IMR-90 (cell line): ENCODE data around the gene TSC22D4. TPM values are rescaled to one million over a fixed set of nuclear protein-coding genes. Genes with fewer than 3 reads are reported as not detected.

ENCODE experiments used
- ATAC-seq: fragments of 200-7000 bp; cut with Tn5 transposase; 2 replicates; pipeline ENCODE4 v1.9.1; 2020; ENCODE audit warnings: low read depth, mild to moderate bottlenecking, moderate library complexity
- BruUV-seq: library from RNA; stranded (reverse); fragments of 400-500 nt; replicated peaks from 2 replicates; lab custom pipeline; 2021; lab: Mats Ljungman, UMichigan
- CTCF ChIA-PET: fragments of 300-600 bp; formaldehyde crosslinking; extraction: SDS; loops from one replicate; lab custom pipeline; 2021; ENCODE audit warnings: antibody characterized with exemption; lab: Yijun Ruan, JAX
- POLR2A ChIA-PET: fragments of 300-600 bp; sonication (Branson Sonifier 250); formaldehyde crosslinking; loops from one replicate; lab custom pipeline; 2022; ENCODE audit warnings: antibody characterized with exemption; ENCODE audit not compliant: unreplicated experiment; lab: Charles Lee
- DNase-seq: peaks from one replicate; pipeline ENCODE4 v3.0.0; 2013
- H2AFZ ChIP-seq: replicated peaks from 2 replicates; pipeline ENCODE3; 2013; ENCODE audit warnings: low read length, mild to moderate bottlenecking; ENCODE audit not compliant: poor library complexity
- H2AK5ac ChIP-seq: 2 replicates; pipeline ENCODE4 v1.6.1; 2013; ENCODE audit warnings: low read depth, low read length, inconsistent platforms
- H2AK9ac ChIP-seq: replicated peaks from 2 replicates; pipeline ENCODE3; 2013; ENCODE audit warnings: mild to moderate bottlenecking, low read depth, low read length, moderate library complexity; ENCODE audit not compliant: poor library complexity
- H2BK120ac ChIP-seq: 2 replicates; pipeline ENCODE4 v1.6.1; 2013; ENCODE audit warnings: low read depth, low read length, inconsistent platforms
- H2BK15ac ChIP-seq: 3 replicates; pipeline ENCODE4 v1.6.1; 2013; ENCODE audit warnings: low read depth, low read length, inconsistent platforms
- H2BK20ac ChIP-seq: 2 replicates; pipeline ENCODE4 v1.6.1; 2013; ENCODE audit warnings: low read depth, mild to moderate bottlenecking, inconsistent platforms, low read length, moderate library complexity
- H2BK5ac ChIP-seq: 2 replicates; pipeline ENCODE4 v1.6.1; 2013; ENCODE audit warnings: mild to moderate bottlenecking, low read depth, low read length, inconsistent platforms; ENCODE audit not compliant: poor library complexity, severe bottlenecking
- H3K14ac ChIP-seq: replicated peaks from 2 replicates; pipeline ENCODE4 v1.6.1; 2013; ENCODE audit warnings: low read depth, low read length, inconsistent platforms
- H3K18ac ChIP-seq: 2 replicates; pipeline ENCODE4 v1.6.1; 2013; ENCODE audit warnings: low read depth, low read length, control low read depth
- H3K23ac ChIP-seq: 2 replicates; pipeline ENCODE4 v1.6.1; 2013; ENCODE audit warnings: low read depth, low read length, inconsistent platforms
- H3K27ac ChIP-seq: 2 replicates; pipeline ENCODE4 v1.5.1; 2013; ENCODE audit warnings: mild to moderate bottlenecking, control low read depth, low read length; ENCODE audit not compliant: insufficient read depth
- H3K27me3 ChIP-seq: 2 replicates; pipeline ENCODE4 v1.6.1; 2013; ENCODE audit warnings: low read length; ENCODE audit not compliant: control insufficient read depth, insufficient read depth
- H3K36me3 ChIP-seq: 2 replicates; pipeline ENCODE4 v1.6.1; 2013; ENCODE audit warnings: low read length, mixed read lengths; ENCODE audit not compliant: control insufficient read depth, insufficient read depth
- H3K4ac ChIP-seq: 2 replicates; pipeline ENCODE4 v1.6.1; 2013; ENCODE audit warnings: low read depth, low read length, inconsistent platforms
- H3K4me1 ChIP-seq: 2 replicates; pipeline ENCODE4 v1.6.1; 2013; ENCODE audit warnings: low read length, mixed read lengths; ENCODE audit not compliant: control insufficient read depth, insufficient read depth
- H3K4me2 ChIP-seq: 2 replicates; pipeline ENCODE4 v1.6.1; 2013; ENCODE audit warnings: low read depth, mild to moderate bottlenecking, control low read depth, low read length, moderate library complexity
- H3K4me3 ChIP-seq: 2 replicates; pipeline ENCODE4 v1.5.1; 2013; ENCODE audit warnings: low read depth, mild to moderate bottlenecking, control low read depth, low read length, moderate library complexity; ENCODE audit not compliant: insufficient read depth
- H3K56ac ChIP-seq: 2 replicates; pipeline ENCODE4 v1.6.1; 2013; ENCODE audit warnings: low read length, inconsistent platforms; ENCODE audit not compliant: insufficient read depth; ENCODE audit errors: extremely low read depth
- H3K79me1 ChIP-seq, 2 experiments: 2 replicates each; pipeline ENCODE4 v1.6.1; 2013; ENCODE audit warnings: low read length in 2 of 2, inconsistent platforms in 1 of 2, low read depth in 1 of 2
- H3K9ac ChIP-seq: 2 replicates; pipeline ENCODE4 v1.6.1; 2013; ENCODE audit warnings: low read depth, low read length, control low read depth
- H3K9me1 ChIP-seq: 2 replicates; pipeline ENCODE4 v1.6.1; 2013; ENCODE audit warnings: low read length, inconsistent platforms; ENCODE audit not compliant: insufficient read depth
- H3K9me3 ChIP-seq: 2 replicates; pipeline ENCODE4 v1.6.1; 2013; ENCODE audit warnings: low read length; ENCODE audit not compliant: control insufficient read depth, insufficient read depth
- H4K20me1 ChIP-seq: 2 replicates; pipeline ENCODE4 v1.6.1; 2013; ENCODE audit warnings: low read length, inconsistent platforms; ENCODE audit not compliant: insufficient read depth
- H4K5ac ChIP-seq: 2 replicates; pipeline ENCODE4 v1.6.1; 2013; ENCODE audit warnings: mild to moderate bottlenecking, low read depth, low read length, control low read depth
- H4K8ac ChIP-seq, 2 experiments: 2 replicates each; pipeline ENCODE4 v1.6.1; 2013; ENCODE audit warnings: low read depth in 2 of 2, low read length in 2 of 2, control low read depth in 1 of 2, inconsistent platforms in 1 of 2
- H4K91ac ChIP-seq: 2 replicates; pipeline ENCODE4 v1.6.1; 2013; ENCODE audit warnings: low read depth, low read length, inconsistent platforms; ENCODE audit not compliant: insufficient read depth
- BHLHE40 ChIP-seq: fragments of 150-350 bp; IDR thresholded peaks from 2 replicates; pipeline ENCODE4 v1.6.1; 2016; ENCODE audit warnings: mild to moderate bottlenecking, low read depth, low read length
- ELK1 ChIP-seq: fragments of 150-350 bp; IDR thresholded peaks from 2 replicates; pipeline ENCODE4 v1.6.1; 2016; ENCODE audit warnings: low read depth, mild to moderate bottlenecking, low read length, moderate library complexity, borderline replicate concordance
- MXI1 ChIP-seq: IDR thresholded peaks from 2 replicates; pipeline ENCODE4 v1.6.1; 2012; ENCODE audit warnings: low read depth, mild to moderate bottlenecking, low read length, moderate library complexity, borderline replicate concordance
- WGBS, 2 experiments: methylation state at CpG; one replicate each; pipeline versions ENCODE4 v1.1.5 to v1.1.7; 2013; ENCODE audit warnings: missing lambda C conversion rate in 2 of 2; ENCODE audit not compliant: insufficient read length in 1 of 2; ENCODE audit errors: extremely low coverage in 2 of 2; 5-methylcytosine and 5-hydroxymethylcytosine counted together
- dilution Hi-C: fragments of 300-500 bp; cut with HindIII; formaldehyde crosslinking; loops from one replicate; pipeline ENCODE4 v1.14.3; 2018; ENCODE audit warnings: low sequenced_read_pairs; ENCODE audit not compliant: unreplicated experiment
- in situ Hi-C: fragments of 300-500 bp; cut with MboI; formaldehyde crosslinking; loops from 3 replicates; pipeline ENCODE4 v1.14.3; 2019; ENCODE audit warnings: low sequenced_read_pairs, inconsistent platforms, mixed read lengths
- intact Hi-C: fragments of 100-400 bp; cut with micrococcal nuclease; formaldehyde crosslinking; loops from 2 replicates; pipeline ENCODE4 v1.10.0; 2022
- polyA plus RNA-seq, 3 experiments: library from polyadenylated mRNA; depleted of rRNA; stranded (reverse); fragments of >200 nt; gene quantifications; 2 replicates each; pipeline ENCODE4 v1.2.3, GENCODE V29; 2012; ENCODE audit warnings: low replicate concordance in 1 of 3
- total RNA-seq: library from RNA; depleted of rRNA; stranded (reverse); fragments of >200 nt; gene quantifications from 2 replicates; pipeline ENCODE4 v1.2.3, GENCODE V29; 2012

The TSC22D4 gene
- total and polyA plus RNA-seq, 2 of the 4 experiments (the other 2 are of a cell fraction) = 9.3 to 29.9 TPM

DNA sequence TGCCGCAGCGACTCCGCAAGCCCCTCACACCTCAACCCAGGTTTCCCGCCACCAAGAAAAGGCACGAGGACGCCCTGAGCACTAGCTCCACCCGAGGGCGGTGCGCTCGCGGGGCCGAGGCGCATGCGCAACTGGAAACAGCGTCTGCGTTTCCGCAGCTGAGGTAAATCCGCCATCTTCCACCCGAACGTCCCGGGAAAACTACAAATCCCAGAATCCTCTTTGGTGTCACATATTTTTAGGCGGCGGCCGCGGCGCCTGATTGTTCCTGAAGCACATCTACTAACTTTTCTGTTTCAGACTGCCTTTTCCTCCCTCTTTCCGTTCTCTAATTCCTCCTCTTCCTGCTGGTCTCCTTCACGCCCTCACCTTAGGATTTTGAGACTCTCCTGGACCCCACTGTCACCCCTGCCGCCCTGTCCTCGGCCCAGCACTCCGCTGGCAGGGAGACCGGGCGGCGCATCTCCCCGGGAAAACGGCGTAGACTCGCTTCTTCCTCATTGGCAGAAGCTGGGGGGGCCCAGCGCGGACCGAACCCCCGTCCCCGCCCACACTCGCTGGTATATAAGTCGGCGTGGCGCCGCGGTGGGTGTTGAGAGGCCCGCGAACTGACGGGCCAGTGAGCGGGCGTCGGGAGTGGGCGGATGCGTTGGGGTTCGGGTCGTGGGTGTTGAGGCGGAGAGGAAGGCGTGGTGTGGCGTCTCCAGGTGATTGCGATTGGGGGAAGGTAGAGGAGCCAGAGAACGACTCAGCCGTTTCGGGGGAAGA lies 50.6 kb downstream of the TSC22D4 start, which contains the start of gene ZCWPW1 (continued):
- TF ChIP-seq ELK1 (no peak), MXI1 (peak; percentile 36; the same call in 1 of the 2 replicates)

DNA sequence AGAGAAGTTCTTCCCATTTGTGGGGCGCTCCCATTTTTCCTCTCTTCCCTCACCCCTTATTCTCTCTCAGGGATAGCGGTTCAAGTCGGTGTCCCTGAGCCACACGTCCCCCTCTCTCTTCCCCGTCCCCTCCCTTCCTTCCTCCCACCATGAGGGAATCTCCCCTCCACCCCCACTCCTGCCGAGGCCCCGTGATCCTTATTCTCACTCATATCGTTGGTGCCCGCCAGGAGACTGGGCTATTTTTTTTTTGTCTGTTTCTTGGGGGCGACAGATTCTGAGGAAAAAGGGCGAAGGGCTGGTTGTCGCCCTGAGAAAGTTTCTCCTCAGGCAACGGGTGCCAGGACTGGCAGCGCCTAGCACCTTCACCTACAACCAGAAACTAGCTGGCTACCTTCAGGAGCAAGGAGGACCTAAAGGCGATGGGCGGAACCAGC lies 51.2 kb downstream of the TSC22D4 start:
- peak overlapping the region; percentile 73 to 96 for H4K8ac ChIP-seq
- DNase-seq (no peak), ATAC-seq (no peak)
- peaks cover 7% of the 10 kb centered on the region for H3K36me3 ChIP-seq
- peaks cover 10% of the 10 kb centered on the region for H4K20me1 ChIP-seq
- ChIA-PET POLR2A (no interaction called here), CTCF (interaction anchor here (0.6 kb wide), 1 partner anchor 82 kb away, joined by 3 read pairs; no protein-coding TSS in a partner anchor)
- H2BK15ac ChIP-seq = no peak overlapping the region
- H3K18ac ChIP-seq = peak overlapping the region; percentile 33
- intact Hi-C loops = no loop called here
- peak overlapping the region; percentile 2 for H2AK5ac ChIP-seq
- H3K9me1 ChIP-seq = peaks cover 8% of the 10 kb centered on the region; the same call in 1 of the 2 replicates
- dilution Hi-C loops = no loop called here
- H3K4me3 ChIP-seq = peak overlapping the region; percentile 64
- peak overlapping the region; percentile 5; the same call in 1 of the 2 replicates for H3K27ac ChIP-seq
- no peaks in the 10 kb centered on the region for H3K27me3 ChIP-seq
- no peak overlapping the region for H3K9ac ChIP-seq
- in situ Hi-C loops = loop anchor here (25.0 kb wide), 1 partner anchor 685 kb away; no protein-coding TSS in a partner anchor
- H2BK20ac ChIP-seq = no peak overlapping the region
- H3K56ac ChIP-seq = no peak overlapping the region
- H3K4me1 ChIP-seq = peaks cover 7% of the 10 kb centered on the region; the same call in 1 of the 2 replicates
- H3K9me3 ChIP-seq = no peaks in the 10 kb centered on the region
- no peak for TF ChIP-seq ELK1
- no peak for TF ChIP-seq BHLHE40
- peak overlapping the region; percentile 77 for H3K14ac ChIP-seq
- H3K79me1 ChIP-seq = peaks cover 0 to 26% of the 10 kb centered on the region in 2 experiments; a peak in 3 of 4 replicates
- peak overlapping the region; percentile 49; the same call in 1 of the 2 replicates for H4K91ac ChIP-seq
- peak overlapping the region; percentile 6 for H2BK5ac ChIP-seq
- H2BK120ac ChIP-seq = no peak overlapping the region
- H3K23ac ChIP-seq = no peak overlapping the region
- peak overlapping the region; percentile 98 for H2AK9ac ChIP-seq
- peak overlapping the region; percentile 73 for H3K4me2 ChIP-seq
- H2AFZ ChIP-seq = peak overlapping the region; percentile 90
- BruUV-seq = no TSS peak
- WGBS, 2 experiments = 35% methylated on average over 8 of the region's 16 CpGs; no CpG with 5 or more reads in 1 of the 2 experiments
- H3K4ac ChIP-seq = peak overlapping the region; percentile 75
- peak overlapping the region; percentile 95 for H4K5ac ChIP-seq
